Endodermal cell (in vitro differentiated cells): ENCODE measurements around the gene SLC9C2. TPM values are rescaled to one million over a fixed set of nuclear protein-coding genes. Genes with fewer than 3 reads are reported as not detected.

Source experiments
- DNase-seq: peaks from one replicate; pipeline ENCODE4 v3.0.0-alpha.2; 2017
- H3K27ac ChIP-seq: 2 replicates; pipeline ENCODE4 v1.5.1; 2013; ENCODE audit warnings: mild to moderate bottlenecking, low read depth, low read length, moderate library complexity
- H3K27me3 ChIP-seq: 2 replicates; pipeline ENCODE4 v1.6.1; 2013; ENCODE audit warnings: mild to moderate bottlenecking, low read length, moderate library complexity; ENCODE audit not compliant: insufficient read depth, control insufficient read depth, poor library complexity, severe bottlenecking
- H3K36me3 ChIP-seq: 2 replicates; pipeline ENCODE4 v1.7.0; 2013; ENCODE audit warnings: mild to moderate bottlenecking, low read length, moderate library complexity; ENCODE audit not compliant: control insufficient read depth, insufficient read depth
- H3K4me1 ChIP-seq: one replicate; pipeline ENCODE4 v1.7.0; 2013; ENCODE audit warnings: low read length; ENCODE audit not compliant: control insufficient read depth, insufficient read depth
- H3K4me3 ChIP-seq: 2 replicates; pipeline ENCODE4 v1.5.1; 2013; ENCODE audit warnings: mild to moderate bottlenecking, low read length, moderate library complexity
- H3K9ac ChIP-seq: 2 replicates; pipeline ENCODE4 v1.6.1; 2013; ENCODE audit warnings: mild to moderate bottlenecking, low read length, moderate library complexity; ENCODE audit not compliant: poor library complexity, severe bottlenecking; ENCODE audit errors: extremely low read depth
- H3K9me3 ChIP-seq: 2 replicates; pipeline ENCODE4 v1.6.1; 2013; ENCODE audit warnings: mild to moderate bottlenecking, low read length, moderate library complexity; ENCODE audit not compliant: control insufficient read depth
- H3K27ac Mint-ChIP-seq: 2 replicates; pipeline ENCODE4 v1.8.0; 2020; ENCODE audit warnings: mixed read lengths
- H3K27me3 Mint-ChIP-seq: 2 replicates; pipeline ENCODE4 v1.8.0; 2021; ENCODE audit warnings: mild to moderate bottlenecking, mixed read lengths; ENCODE audit not compliant: insufficient read depth
- H3K36me3 Mint-ChIP-seq: 2 replicates; pipeline ENCODE4 v1.8.0; 2020; ENCODE audit warnings: low read depth, mixed read lengths
- H3K4me1 Mint-ChIP-seq: 2 replicates; pipeline ENCODE4 v1.8.0; 2020; ENCODE audit warnings: mixed read lengths
- H3K4me3 Mint-ChIP-seq: 2 replicates; pipeline ENCODE4 v1.8.0; 2020; ENCODE audit warnings: mild to moderate bottlenecking, moderate library complexity, mixed read lengths
- H3K9me3 Mint-ChIP-seq: 2 replicates; pipeline ENCODE4 v1.8.0; 2020; ENCODE audit warnings: mild to moderate bottlenecking, mixed read lengths
- WGBS, 2 experiments: methylation state at CpG; one replicate each; pipeline versions ENCODE4 v1.1.5 to v1.1.7; 2013; ENCODE audit warnings: missing lambda C conversion rate in 2 of 2, mixed read lengths in 1 of 2; ENCODE audit not compliant: insufficient coverage in 1 of 2, insufficient read length in 1 of 2; 5-methylcytosine and 5-hydroxymethylcytosine counted together
- total RNA-seq, 2 donors: library from RNA; stranded (reverse); fragmentation: NEBNext Ultra II Directional in 1 of 2; extraction: Animal tissue kit (Norgen Biotek cat#: 25700) in 1 of 2; gene quantifications; 2 replicates in 1 of 2; 3 replicates in 1 of 2; pipeline ENCODE4 v1.2.1, GENCODE V29; 2021
- TF ChIP-seq, protein P1 (sequence below): fragments of 200-600 bp; sonication (generic); conservative IDR thresholded peaks from 2 replicates; pipeline ENCODE4 v1.5.0; 2021; ENCODE audit warnings: antibody characterized with exemption, mild to moderate bottlenecking

The SLC9C2 gene
- total RNA-seq, 2 donors from 2014 or later: not detected

GRCh38 chr1:173560285-173560880 lies 42.5 kb downstream of the SLC9C2 start:
- Histone ChIP-seq H3K4me1 (no peaks in the 10 kb centered on the region), H3K4me3 (no peak overlapping the region), H3K27ac (no peak overlapping the region), H3K9me3 (no peaks in the 10 kb centered on the region), H3K36me3 (no peaks in the 10 kb centered on the region), H3K27me3 (no peaks in the 10 kb centered on the region), H3K9ac (no peak overlapping the region)
- H3K4me3 Mint-ChIP-seq: no peak overlapping the region
- H3K9me3 Mint-ChIP-seq: peaks cover 10% of the 10 kb centered on the region
- no peaks in the 10 kb centered on the region for H3K4me1 Mint-ChIP-seq
- TF ChIP-seq, protein P1, sequence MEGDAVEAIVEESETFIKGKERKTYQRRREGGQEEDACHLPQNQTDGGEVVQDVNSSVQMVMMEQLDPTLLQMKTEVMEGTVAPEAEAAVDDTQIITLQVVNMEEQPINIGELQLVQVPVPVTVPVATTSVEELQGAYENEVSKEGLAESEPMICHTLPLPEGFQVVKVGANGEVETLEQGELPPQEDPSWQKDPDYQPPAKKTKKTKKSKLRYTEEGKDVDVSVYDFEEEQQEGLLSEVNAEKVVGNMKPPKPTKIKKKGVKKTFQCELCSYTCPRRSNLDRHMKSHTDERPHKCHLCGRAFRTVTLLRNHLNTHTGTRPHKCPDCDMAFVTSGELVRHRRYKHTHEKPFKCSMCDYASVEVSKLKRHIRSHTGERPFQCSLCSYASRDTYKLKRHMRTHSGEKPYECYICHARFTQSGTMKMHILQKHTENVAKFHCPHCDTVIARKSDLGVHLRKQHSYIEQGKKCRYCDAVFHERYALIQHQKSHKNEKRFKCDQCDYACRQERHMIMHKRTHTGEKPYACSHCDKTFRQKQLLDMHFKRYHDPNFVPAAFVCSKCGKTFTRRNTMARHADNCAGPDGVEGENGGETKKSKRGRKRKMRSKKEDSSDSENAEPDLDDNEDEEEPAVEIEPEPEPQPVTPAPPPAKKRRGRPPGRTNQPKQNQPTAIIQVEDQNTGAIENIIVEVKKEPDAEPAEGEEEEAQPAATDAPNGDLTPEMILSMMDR: no peak
- H3K36me3 Mint-ChIP-seq: no peaks in the 10 kb centered on the region
- H3K27me3 Mint-ChIP-seq: no peaks in the 10 kb centered on the region
- no peak overlapping the region for H3K27ac Mint-ChIP-seq
- WGBS, 2 experiments: 89 to 90% methylated on average over 2 to 3 of the region's 3 CpGs
- DNase-seq: no peak

- H3K27me3 Mint-ChIP-seq: no peaks in the 10 kb centered on the region
- Histone ChIP-seq H3K4me3 (no peak overlapping the region), H3K4me1 (no peaks in the 10 kb centered on the region), H3K27me3 (no peaks in the 10 kb centered on the region), H3K9ac (no peak overlapping the region), H3K27ac (no peak overlapping the region), H3K36me3 (no peaks in the 10 kb centered on the region), H3K9me3 (no peaks in the 10 kb centered on the region)
- no peak for DNase-seq
- H3K4me1 Mint-ChIP-seq: no peaks in the 10 kb centered on the region
- WGBS, 2 experiments: 84 to 91% methylated on average over 2 to 5 of the region's 5 CpGs
- H3K9me3 Mint-ChIP-seq: no peaks in the 10 kb centered on the region
- no peak overlapping the region for H3K27ac Mint-ChIP-seq
- H3K4me3 Mint-ChIP-seq: no peak overlapping the region
- TF ChIP-seq, protein P1: no peak
- no peaks in the 10 kb centered on the region for H3K36me3 Mint-ChIP-seq
Measured at GRCh38 chr1:173555651-173556305, 47.1 kb downstream of the SLC9C2 start.

DNA sequence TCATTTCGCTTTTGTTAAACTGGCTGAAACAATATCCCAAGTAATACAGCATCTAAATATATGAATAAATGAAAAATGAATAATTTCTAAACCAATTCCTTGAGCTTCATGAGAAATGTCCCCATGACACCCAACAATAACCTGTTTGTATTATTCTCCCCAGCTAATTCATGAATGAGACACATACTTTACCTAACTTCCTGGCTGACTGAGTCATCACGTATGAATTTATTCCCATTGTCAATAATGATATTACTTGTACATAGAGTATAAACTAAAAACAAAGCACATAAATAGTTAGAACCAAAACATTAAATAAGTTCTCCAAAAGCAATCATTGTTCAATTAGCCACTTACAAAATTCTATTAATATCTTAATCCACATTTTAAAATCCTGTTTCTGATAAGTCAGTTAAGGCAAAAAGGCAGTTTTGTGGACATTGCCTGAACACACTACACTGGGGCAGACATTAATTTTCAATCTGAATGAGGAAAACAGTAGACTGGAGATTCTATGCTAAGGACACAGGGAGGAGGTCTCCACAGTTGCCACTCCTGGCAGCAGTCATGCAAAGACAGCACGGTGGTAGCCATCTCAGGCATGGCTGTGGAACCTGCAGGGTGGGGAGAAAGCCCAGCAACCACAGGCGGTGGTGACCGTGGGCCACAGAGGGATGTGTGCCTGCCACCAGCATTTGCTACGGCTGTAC lies 48.2 kb downstream of the SLC9C2 start:
- no peak for DNase-seq
- no peaks in the 10 kb centered on the region for H3K27me3 ChIP-seq
- no peaks in the 10 kb centered on the region for H3K36me3 ChIP-seq
- no peak overlapping the region for H3K9ac ChIP-seq
- H3K36me3 Mint-ChIP-seq: no peaks in the 10 kb centered on the region
- no peak overlapping the region for H3K27ac Mint-ChIP-seq
- H3K27me3 Mint-ChIP-seq: no peaks in the 10 kb centered on the region
- H3K9me3 ChIP-seq: no peaks in the 10 kb centered on the region
- TF ChIP-seq, protein P1: no peak
- no peaks in the 10 kb centered on the region for H3K4me1 Mint-ChIP-seq
- H3K4me3 Mint-ChIP-seq: no peak overlapping the region
- no peaks in the 10 kb centered on the region for H3K4me1 ChIP-seq
- no peak overlapping the region for H3K27ac ChIP-seq
- H3K9me3 Mint-ChIP-seq: no peaks in the 10 kb centered on the region
- no peak overlapping the region for H3K4me3 ChIP-seq
- 62 to 96% methylated on average over 2 to 5 of the region's 6 CpGs for WGBS, 2 experiments
